22Rv1 (cell line): ENCODE data around the gene WFDC13.

ENCODE experiments used
- CTCF ChIP-seq: fragments of 450-650 bp; IDR thresholded peaks from 2 replicates; pipeline ENCODE4 v1.5.1; 2017; ENCODE audit warnings: mild to moderate bottlenecking
- ZFX ChIP-seq: fragments of 450-650 bp; IDR thresholded peaks from 2 replicates; pipeline ENCODE4 v1.6.1; 2017; ENCODE audit warnings: antibody characterized with exemption, borderline replicate concordance

GRCh38 chr20:45670139-45670538, 31.7 kb upstream of the WFDC13 start, which contains the start of gene WFDC11:
- TF ChIP-seq CTCF (no peak), ZFX (no peak)
